Stimulated activated CD4-positive, alpha-beta T cell treated with anti-CD3 and anti-CD28 coated beads, Interleukin-2, amount 100 ng/mL, for 48 hours (primary cell): ENCODE results near the gene SARDH.

Experiments used
- DNase-seq, 2 donors: peaks; one replicate each; pipeline ENCODE4 v3.0.0-alpha.2; 2020

The SARDH gene

GRCh38 chr9:133713150-133713959 is 24.8 kb downstream of the SARDH start:
- no peak for DNase-seq

DNA sequence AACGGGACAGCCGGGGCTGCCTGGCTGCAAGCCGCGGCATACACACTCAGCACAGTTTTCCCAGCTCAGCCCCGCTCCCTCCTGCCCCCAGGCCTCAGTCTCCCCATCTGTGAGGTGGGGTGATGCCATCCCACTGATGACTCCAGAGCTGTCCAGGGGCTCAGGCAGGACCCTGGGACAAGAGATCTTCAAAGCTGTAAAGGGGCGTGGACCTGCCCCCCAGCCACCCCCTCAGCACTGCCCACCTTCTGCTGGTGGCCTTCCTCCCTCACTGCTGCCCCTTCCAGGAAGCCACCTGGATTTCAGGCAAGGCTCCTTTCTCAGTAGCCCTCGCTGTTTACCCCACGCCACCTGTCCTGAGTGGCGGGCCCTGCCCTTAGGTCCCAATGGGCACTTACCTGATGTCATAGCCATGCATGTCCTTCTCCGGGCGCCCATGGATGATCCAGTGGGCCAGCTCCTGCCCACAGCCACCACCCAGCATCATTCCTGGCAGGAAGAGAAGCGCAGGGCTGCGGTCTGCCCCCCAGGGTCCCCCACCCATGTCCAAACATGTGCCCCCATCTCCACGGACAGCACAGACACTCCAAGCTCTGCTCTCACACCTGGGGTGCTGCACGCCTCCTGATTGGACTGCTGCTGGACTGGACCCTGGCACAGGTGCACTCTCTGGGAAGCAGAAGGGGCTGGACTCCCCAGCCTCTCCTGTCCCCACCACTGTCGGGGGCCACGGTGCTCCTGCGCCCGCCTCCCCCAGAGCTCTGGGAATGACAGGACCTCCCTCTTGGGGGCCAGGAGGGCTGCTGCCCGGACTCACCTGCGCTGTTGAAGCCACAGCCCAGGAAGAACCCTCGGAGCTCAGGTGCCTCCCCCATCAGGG is 25.7 kb downstream of the SARDH start:
- DNase-seq = no peak

GRCh38 chr9:133711428-133712220 is 26.5 kb downstream of the SARDH start:
- DNase-seq = no peak

- DNase-seq = no peak
Measured at GRCh38 chr9:133710661-133711427, 27.3 kb downstream of the SARDH start.

DNA sequence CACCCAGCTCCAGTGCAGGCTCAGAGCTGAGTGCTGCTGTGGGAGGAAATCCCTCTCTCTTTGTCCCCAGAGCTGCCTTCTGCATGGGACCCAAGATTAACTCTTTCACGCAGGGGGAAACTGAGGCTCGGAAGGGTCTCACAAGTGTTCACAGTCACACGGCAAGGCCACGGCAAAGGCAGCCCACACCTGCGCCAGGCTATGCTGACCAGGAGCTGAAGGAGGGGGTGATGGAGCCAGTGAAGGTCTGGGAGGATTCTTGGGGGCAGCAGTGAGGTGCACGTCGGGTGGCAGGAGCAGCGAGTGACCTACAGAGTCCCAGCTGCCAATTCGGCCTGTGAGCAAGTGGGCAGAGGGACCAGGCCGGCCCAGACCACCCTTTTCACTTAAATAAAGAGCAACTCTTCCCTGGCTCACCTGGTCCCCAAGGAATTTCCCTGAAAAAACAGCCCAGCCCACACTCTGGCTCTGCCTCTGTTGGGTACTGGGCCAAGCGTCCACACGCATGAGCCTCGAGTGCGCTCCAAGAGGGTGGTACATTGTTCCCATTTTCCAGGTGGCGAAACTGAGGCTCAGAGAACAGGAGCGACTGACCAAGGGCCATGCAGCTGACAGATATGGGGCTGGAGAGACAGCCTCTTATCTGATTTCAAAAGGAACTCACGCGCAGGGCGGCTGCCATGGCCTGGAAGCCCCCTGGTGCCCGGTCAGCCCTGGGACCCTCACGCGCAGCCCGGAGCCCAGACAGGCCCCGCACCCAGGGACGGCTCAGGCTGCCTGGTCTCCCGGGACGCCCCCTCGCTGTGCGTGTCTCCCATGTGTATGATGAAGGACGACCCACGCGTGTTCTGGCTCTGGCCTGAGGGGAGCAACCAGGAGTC is 28.2 kb downstream of the SARDH start:
- no peak for DNase-seq

GRCh38 chr9:133709015-133709611 is 29.0 kb downstream of the SARDH start:
- DNase-seq = peak in 1 of 2 donors; percentile 36

DNA sequence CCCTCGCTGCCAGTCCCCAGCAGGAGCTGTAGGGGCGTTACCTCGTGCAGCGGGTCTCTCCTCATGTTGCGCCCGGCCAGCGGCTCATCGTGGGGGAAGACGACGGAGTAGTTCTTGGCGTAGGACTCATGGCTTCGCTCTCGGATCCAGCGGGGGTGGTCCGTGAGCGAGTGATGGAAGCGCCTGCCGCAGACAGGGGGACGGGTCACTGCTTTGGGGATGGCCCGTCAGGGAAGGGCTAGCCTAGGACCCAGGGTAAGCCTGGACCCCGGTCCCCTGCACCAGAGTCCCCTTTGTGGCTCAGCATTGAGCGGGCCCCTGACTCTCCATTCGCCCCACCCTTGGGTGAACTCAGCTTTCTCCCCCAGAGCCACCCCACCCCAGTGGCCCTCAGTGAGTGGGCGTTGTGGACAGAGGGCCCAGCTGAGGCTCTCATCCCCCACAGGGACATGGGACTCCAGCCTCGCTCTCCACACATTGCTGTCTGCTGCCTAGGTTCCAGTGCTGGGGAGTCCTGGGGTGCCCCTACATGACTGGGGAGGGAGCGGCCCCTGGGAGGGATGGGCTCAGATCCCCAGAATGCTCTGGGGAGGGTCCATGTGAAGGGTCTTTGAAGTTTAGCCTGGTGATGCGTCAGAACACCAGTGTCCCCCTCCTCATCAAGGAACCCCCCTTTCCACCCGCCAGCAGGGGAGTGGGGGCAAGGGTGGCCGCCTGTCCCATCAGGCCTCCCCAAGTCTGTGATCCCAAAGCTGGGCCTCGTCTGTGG is 29.7 kb downstream of the SARDH start:
- DNase-seq = no peak

- DNase-seq = no peak
Measured at GRCh38 chr9:133707763-133708245, 30.3 kb downstream of the SARDH start.

DNA sequence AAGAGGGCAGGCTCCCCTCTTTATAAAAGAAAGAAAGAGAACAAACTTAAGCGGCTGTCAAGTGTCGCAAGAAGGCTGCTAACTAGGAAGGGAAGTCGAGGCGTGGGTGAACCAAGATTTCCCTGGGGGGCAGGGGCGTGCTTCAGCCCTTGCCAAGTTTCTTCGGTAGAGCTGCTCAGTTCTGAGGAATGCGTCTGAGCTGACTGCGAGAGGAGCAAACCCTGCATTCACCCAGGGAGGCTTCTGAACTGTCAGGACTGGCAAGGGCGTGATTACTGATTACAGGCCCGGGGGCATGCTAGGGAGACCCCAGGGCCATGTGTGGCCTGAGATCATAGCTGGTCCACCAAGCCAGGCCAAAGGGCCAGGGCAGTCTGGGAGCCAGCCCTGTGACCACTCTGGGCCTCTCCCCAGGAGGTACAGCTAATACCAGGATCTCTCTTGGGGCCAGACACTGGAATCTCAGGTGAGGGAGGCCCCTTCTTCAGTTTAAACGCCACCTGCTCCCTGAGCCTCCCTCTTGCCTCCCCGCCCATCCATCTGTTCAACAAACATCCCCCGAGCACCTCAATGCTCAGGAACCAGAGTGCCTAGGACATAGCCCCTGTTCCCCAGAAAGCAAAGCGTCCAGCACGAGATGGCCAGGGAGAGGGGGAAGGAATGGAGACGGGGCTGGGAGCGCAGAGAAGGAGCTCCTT is 30.9 kb downstream of the SARDH start:
- no peak for DNase-seq

DNA sequence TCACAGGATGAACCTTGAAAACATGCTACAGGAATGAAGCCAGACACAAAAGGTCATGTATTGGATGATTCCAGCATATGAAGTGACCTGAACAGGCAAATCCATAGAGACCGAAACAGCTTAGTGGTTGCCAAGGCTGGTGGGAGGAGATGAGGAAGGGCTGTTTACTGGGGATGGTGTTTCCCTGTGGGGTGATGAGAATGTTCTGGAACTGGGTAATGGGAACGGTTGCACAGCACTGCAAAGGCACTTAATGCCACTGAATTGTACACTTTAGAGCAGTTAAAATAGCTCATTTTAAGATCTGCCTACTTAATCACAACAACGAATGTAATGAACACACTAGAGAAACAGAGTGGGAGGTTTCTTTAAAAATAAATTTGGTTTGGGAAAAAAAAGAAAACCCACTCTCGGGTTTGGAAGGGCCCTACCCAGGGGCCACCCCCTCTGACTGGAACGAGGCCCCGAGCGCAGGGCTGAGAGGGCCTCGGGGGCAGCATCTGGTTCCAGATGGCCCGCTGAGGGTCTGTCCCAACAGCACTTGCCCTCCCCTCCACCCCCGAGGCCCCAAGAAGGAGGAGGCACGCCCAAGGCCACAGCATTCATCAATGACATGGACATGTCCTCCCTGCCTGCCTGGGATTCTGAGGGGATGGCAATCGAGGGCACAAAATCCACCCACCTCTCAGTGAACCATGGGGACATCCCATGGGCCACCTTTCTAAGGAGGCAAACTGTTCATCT is 31.7 kb downstream of the SARDH start:
- no peak for DNase-seq

DNA sequence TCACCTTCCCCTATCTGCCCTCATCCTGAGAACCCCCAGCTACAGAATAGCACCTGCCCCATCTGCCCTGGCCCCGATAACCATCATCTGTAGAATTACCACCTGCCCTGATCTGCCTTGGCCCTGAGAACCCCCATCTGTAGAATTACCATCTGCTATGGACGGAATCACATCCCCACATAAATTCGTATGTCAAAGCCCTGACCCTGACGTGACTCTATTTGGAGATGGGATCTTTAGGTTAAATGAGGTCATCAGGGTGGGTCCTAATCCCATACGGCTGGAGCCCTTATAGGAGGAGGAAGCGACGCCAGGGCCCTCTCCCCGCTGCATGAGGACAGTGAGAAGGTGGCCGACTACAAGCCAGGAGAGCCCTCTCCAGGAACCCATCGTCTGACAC is 32.6 kb downstream of the SARDH start:
- no peak for DNase-seq

- DNase-seq = no peak
Measured at GRCh38 chr9:133704711-133705181, 33.4 kb downstream of the SARDH start.

- no peak for DNase-seq
Measured at GRCh38 chr9:133703591-133704399, 34.4 kb downstream of the SARDH start.

- DNase-seq = no peak
Measured at GRCh38 chr9:133702798-133703590, 35.2 kb downstream of the SARDH start.

- DNase-seq = peak; percentile 56 to 66
Measured at GRCh38 chr9:133701981-133702797, 36.0 kb downstream of the SARDH start.
